GM12892 (cell line): ENCODE measurements around the gene CIRBP.

Experiments used
- DNase-seq: peaks from one replicate; pipeline ENCODE4 v3.0.0; 2011; ENCODE audit not compliant: insufficient read length
- FAIRE-seq: peaks from 2 replicates; lab custom pipeline; 2011; peaks lifted over from hg19 to GRCh38; lab: Jason Lieb, UNC
- POLR2A ChIP-seq: IDR thresholded peaks from 2 replicates; pipeline ENCODE4 v1.6.1; 2011; ENCODE audit warnings: low read depth, low read length, control low read depth
- POLR2AphosphoS5 ChIP-seq: IDR thresholded peaks from 2 replicates; pipeline ENCODE4 v1.6.1; 2011; ENCODE audit warnings: low read depth, low read length, control low read depth
- TAF1 ChIP-seq: IDR thresholded peaks from 2 replicates; pipeline ENCODE4 v1.6.1; 2011; ENCODE audit warnings: low read depth, mild to moderate bottlenecking, control low read depth, low read length, borderline replicate concordance

Gene CIRBP

GRCh38 chr19:1321539-1321938, 52.4 kb downstream of the CIRBP start:
- DNase-seq: no peak
- FAIRE-seq: no peak
- no peak for TF ChIP-seq TAF1
- TF ChIP-seq POLR2A: no peak
- TF ChIP-seq POLR2AphosphoS5: no peak

GRCh38 chr19:1322198-1322981, 53.3 kb downstream of the CIRBP start:
- TF ChIP-seq TAF1: no peak
- no peak for TF ChIP-seq POLR2A
- no peak for TF ChIP-seq POLR2AphosphoS5
- no peak for DNase-seq
- no peak for FAIRE-seq

GRCh38 chr19:1324249-1324805, 55.2 kb downstream of the CIRBP start:
- DNase-seq: no peak
- TF ChIP-seq POLR2AphosphoS5 (no peak), TAF1 (no peak), POLR2A (no peak)
- FAIRE-seq: no peak
